OCI-LY1 (cell line): ENCODE data around the gene PARD3B.

Experiments used
- H2AFZ ChIP-seq: fragments of 200-600 bp; sonication (generic), shearing (Covaris generic); 2 replicates; pipeline ENCODE4 v1.6.0; 2014; ENCODE audit warnings: antibody characterized with exemption, mild to moderate bottlenecking, low read length
- H3F3A ChIP-seq: fragments of 200-600 bp; sonication (generic), shearing (Covaris generic); 2 replicates; pipeline ENCODE4 v1.6.0; 2014; ENCODE audit warnings: mild to moderate bottlenecking, antibody characterized with exemption, low read length, moderate library complexity; ENCODE audit not compliant: insufficient read depth
- H3K27ac ChIP-seq: fragments of 200-600 bp; sonication (generic); 2 replicates; pipeline ENCODE4 v1.5.1; 2014; ENCODE audit warnings: low read length, mixed run types, mild to moderate bottlenecking, low read depth; ENCODE audit not compliant: poor library complexity, severe bottlenecking
- H3K27me3 ChIP-seq: fragments of 200-600 bp; sonication (generic); 2 replicates; pipeline ENCODE4 v1.6.0; 2014; ENCODE audit warnings: antibody characterized with exemption, mild to moderate bottlenecking, low read length, moderate library complexity; ENCODE audit not compliant: insufficient read depth
- H3K36me3 ChIP-seq: fragments of 200-600 bp; sonication (generic); 2 replicates; pipeline ENCODE4 v1.6.1; 2014; ENCODE audit warnings: mild to moderate bottlenecking, antibody characterized with exemption, low read length, moderate library complexity, mixed read lengths; ENCODE audit not compliant: insufficient read depth
- H3K4me1 ChIP-seq: fragments of 200-600 bp; sonication (generic); 2 replicates; pipeline ENCODE4 v1.5.1; 2014; ENCODE audit warnings: mild to moderate bottlenecking, low read length, moderate library complexity; ENCODE audit not compliant: insufficient read depth, severe bottlenecking
- H3K4me2 ChIP-seq: fragments of 200-600 bp; sonication (generic), shearing (Covaris generic); 2 replicates; pipeline ENCODE4 v1.6.1; 2014; ENCODE audit warnings: low read length
- H3K4me3 ChIP-seq: fragments of 200-600 bp; sonication (generic); 2 replicates; pipeline ENCODE4 v1.5.1; 2014; ENCODE audit warnings: low read length, low read depth, mild to moderate bottlenecking, mixed read lengths; ENCODE audit not compliant: poor library complexity, severe bottlenecking
- H3K79me2 ChIP-seq: fragments of 200-600 bp; shearing (Covaris generic); 2 replicates; pipeline ENCODE4 v1.6.1; 2016; ENCODE audit warnings: mixed run types, low read length, mixed read lengths; ENCODE audit not compliant: insufficient read depth
- H3K9ac ChIP-seq: fragments of 200-600 bp; sonication (generic), shearing (Covaris generic); 2 replicates; pipeline ENCODE4 v1.6.1; 2014; ENCODE audit warnings: mild to moderate bottlenecking, low read length, mixed read lengths
- H3K9me2 ChIP-seq: fragments of 200-600 bp; sonication (generic), shearing (Covaris generic); 2 replicates; pipeline ENCODE4 v1.6.1; 2014; ENCODE audit warnings: low read depth, mild to moderate bottlenecking, low read length, mixed read lengths
- H3K9me3 ChIP-seq: fragments of 200-600 bp; shearing (Covaris generic); 2 replicates; pipeline ENCODE4 v1.6.1; 2014; ENCODE audit warnings: low read length, mixed read lengths
- H4K20me1 ChIP-seq: fragments of 200-600 bp; sonication (generic), shearing (Covaris generic); 2 replicates; pipeline ENCODE4 v1.6.0; 2016; ENCODE audit warnings: mild to moderate bottlenecking, low read length; ENCODE audit not compliant: insufficient read depth
- EZH2 ChIP-seq: fragments of 200-600 bp; sonication (generic), shearing (Covaris generic); IDR thresholded peaks from 2 replicates; pipeline ENCODE4 v1.8.0; 2017; ENCODE audit warnings: borderline replicate concordance, mixed run types, mild to moderate bottlenecking, antibody characterized with exemption, low read length, moderate library complexity, mixed read lengths
- TF ChIP-seq, protein P1 (sequence below): fragments of 200-600 bp; sonication (generic), shearing (Covaris generic); IDR thresholded peaks from 2 replicates; pipeline ENCODE4 v1.5.1; 2017; ENCODE audit warnings: mild to moderate bottlenecking, antibody characterized with exemption, low read length, moderate library complexity, mixed read lengths

The PARD3B gene

DNA sequence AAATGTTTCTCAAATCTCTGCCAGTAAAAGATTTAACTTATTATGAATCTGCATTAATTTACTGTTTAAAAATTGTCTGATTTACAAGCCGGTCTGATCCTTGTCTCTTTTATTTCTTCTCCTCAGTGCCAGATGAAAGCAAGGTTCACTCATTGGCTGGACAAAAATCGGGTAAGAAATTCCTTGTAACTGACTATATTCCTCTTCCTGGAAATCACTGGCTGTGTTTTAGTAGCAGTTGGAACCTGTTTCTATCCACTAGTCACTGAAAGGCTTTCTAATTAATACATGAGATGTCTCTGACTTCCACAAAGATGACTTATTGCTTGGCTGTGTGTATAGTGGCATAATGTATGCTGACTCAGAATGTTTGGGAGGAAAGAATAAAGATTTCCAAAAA, 700.4 kb downstream of the PARD3B start:
- H4K20me1 ChIP-seq = no peaks in the 10 kb centered on the region
- H3K27me3 ChIP-seq = no peaks in the 10 kb centered on the region
- no peaks in the 10 kb centered on the region for H3K79me2 ChIP-seq
- no peak overlapping the region for H3K4me2 ChIP-seq
- H3K9ac ChIP-seq = no peak overlapping the region
- H3F3A ChIP-seq = no peaks in the 10 kb centered on the region
- no peaks in the 10 kb centered on the region for H3K9me2 ChIP-seq
- no peaks in the 10 kb centered on the region for H3K36me3 ChIP-seq
- no peaks in the 10 kb centered on the region for H3K9me3 ChIP-seq
- no peaks in the 10 kb centered on the region for H3K4me1 ChIP-seq
- no peak overlapping the region for H3K27ac ChIP-seq
- no peak overlapping the region for H2AFZ ChIP-seq
- H3K4me3 ChIP-seq = no peak overlapping the region
- TF ChIP-seq EZH2 = no peak
- TF ChIP-seq, protein P1, sequence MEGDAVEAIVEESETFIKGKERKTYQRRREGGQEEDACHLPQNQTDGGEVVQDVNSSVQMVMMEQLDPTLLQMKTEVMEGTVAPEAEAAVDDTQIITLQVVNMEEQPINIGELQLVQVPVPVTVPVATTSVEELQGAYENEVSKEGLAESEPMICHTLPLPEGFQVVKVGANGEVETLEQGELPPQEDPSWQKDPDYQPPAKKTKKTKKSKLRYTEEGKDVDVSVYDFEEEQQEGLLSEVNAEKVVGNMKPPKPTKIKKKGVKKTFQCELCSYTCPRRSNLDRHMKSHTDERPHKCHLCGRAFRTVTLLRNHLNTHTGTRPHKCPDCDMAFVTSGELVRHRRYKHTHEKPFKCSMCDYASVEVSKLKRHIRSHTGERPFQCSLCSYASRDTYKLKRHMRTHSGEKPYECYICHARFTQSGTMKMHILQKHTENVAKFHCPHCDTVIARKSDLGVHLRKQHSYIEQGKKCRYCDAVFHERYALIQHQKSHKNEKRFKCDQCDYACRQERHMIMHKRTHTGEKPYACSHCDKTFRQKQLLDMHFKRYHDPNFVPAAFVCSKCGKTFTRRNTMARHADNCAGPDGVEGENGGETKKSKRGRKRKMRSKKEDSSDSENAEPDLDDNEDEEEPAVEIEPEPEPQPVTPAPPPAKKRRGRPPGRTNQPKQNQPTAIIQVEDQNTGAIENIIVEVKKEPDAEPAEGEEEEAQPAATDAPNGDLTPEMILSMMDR = no peak

DNA sequence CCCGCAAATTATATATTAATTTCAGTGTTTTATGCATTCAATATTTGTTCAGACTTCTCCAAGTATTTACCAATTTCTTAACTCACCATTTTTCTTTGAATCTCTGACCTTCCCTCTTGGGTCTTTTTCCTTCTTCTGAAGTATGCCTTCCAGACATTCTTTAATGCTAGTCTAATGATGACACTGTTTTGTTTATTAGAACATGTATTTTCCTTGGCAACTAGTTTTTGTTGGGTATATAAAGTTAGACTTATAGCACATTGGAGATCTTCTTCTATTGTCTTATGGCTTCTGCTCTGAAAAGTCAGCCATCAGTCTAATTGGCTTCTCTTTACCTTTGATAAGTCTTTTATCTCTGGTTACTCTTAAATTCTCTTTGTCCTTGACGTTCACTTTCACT, 713.8 kb downstream of the PARD3B start:
- H3K9me2 ChIP-seq = no peaks in the 10 kb centered on the region
- no peaks in the 10 kb centered on the region for H3K9me3 ChIP-seq
- no peaks in the 10 kb centered on the region for H3K79me2 ChIP-seq
- no peak overlapping the region for H3K4me2 ChIP-seq
- no peak overlapping the region for H3K4me3 ChIP-seq
- no peaks in the 10 kb centered on the region for H3K36me3 ChIP-seq
- no peak overlapping the region for H3K9ac ChIP-seq
- H3K27me3 ChIP-seq = no peaks in the 10 kb centered on the region
- H3K4me1 ChIP-seq = no peaks in the 10 kb centered on the region
- no peaks in the 10 kb centered on the region for H4K20me1 ChIP-seq
- H3K27ac ChIP-seq = no peak overlapping the region
- H2AFZ ChIP-seq = no peak overlapping the region
- TF ChIP-seq, protein P1 = no peak
- no peak for TF ChIP-seq EZH2
- no peaks in the 10 kb centered on the region for H3F3A ChIP-seq

DNA sequence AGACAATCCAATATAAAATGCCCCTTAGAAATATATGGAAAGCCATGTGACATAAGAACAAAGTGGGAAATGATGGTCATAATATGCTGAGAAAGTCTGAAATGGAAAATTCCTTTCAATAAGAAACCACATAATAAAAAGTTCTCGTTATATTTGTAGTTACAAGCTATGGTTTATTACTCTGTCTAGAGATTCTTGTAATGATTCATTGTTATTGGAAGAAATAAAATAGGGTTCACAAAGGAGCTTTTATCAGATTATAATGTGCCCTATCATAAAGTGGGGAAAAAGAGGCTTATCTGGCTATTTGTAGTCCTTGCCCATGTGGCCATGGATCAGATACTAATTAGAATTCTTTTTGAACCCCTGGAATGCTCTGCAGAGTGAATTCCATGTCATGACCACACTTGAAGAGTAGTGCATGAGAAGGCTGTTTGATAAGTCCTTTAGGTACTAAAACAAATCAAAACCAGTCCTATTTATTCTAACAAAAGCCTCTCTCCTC, 716.3 kb downstream of the PARD3B start:
- H3K9me2 ChIP-seq = no peaks in the 10 kb centered on the region
- H3K79me2 ChIP-seq = no peaks in the 10 kb centered on the region
- H3K4me2 ChIP-seq = no peak overlapping the region
- no peaks in the 10 kb centered on the region for H3K9me3 ChIP-seq
- H3K36me3 ChIP-seq = no peaks in the 10 kb centered on the region
- H3K4me1 ChIP-seq = no peaks in the 10 kb centered on the region
- no peak overlapping the region for H3K9ac ChIP-seq
- TF ChIP-seq, protein P1 = no peak
- no peak for TF ChIP-seq EZH2
- H3F3A ChIP-seq = no peaks in the 10 kb centered on the region
- H4K20me1 ChIP-seq = no peaks in the 10 kb centered on the region
- no peak overlapping the region for H3K4me3 ChIP-seq
- no peak overlapping the region for H3K27ac ChIP-seq
- no peak overlapping the region for H2AFZ ChIP-seq
- H3K27me3 ChIP-seq = no peaks in the 10 kb centered on the region
